H9 (cell line): ENCODE results near the gene PPP1R7. TPM values are rescaled to one million over a fixed set of nuclear protein-coding genes. Genes with fewer than 3 reads are reported as not detected.
A peak's percentile ranks its signal among the peaks of the same experiment; 100 is the strongest.

Source experiments
- DNase-seq: peaks from one replicate; pipeline ENCODE4 v3.0.0-alpha.2; 2017
- H2AFZ ChIP-seq: one replicate; pipeline ENCODE4 v1.6.1; 2013; ENCODE audit warnings: mild to moderate bottlenecking, low read length, control low read depth, moderate library complexity
- H2AK5ac ChIP-seq: 2 replicates; pipeline ENCODE4 v1.6.1; 2013; ENCODE audit warnings: low read length, control low read depth, mixed read lengths; ENCODE audit not compliant: insufficient read length
- H2BK120ac ChIP-seq: one replicate; pipeline ENCODE4 v1.6.1; 2013; ENCODE audit warnings: low read depth, mild to moderate bottlenecking, low read length, control low read depth, inconsistent platforms; ENCODE audit not compliant: poor library complexity, severe bottlenecking
- H2BK12ac ChIP-seq: 2 replicates; pipeline ENCODE4 v1.6.1; 2013; ENCODE audit warnings: low read length, control low read depth, mixed read lengths, low read depth; ENCODE audit not compliant: insufficient read length
- H2BK15ac ChIP-seq: 2 replicates; pipeline ENCODE4 v1.6.1; 2013; ENCODE audit warnings: low read depth, low read length, control low read depth
- H2BK20ac ChIP-seq: one replicate; pipeline ENCODE4 v1.6.1; 2013; ENCODE audit warnings: low read depth, mild to moderate bottlenecking, low read length, control low read depth, inconsistent platforms; ENCODE audit not compliant: poor library complexity, severe bottlenecking
- H2BK5ac ChIP-seq: 2 replicates; pipeline ENCODE4 v1.6.1; 2013; ENCODE audit warnings: low read length, control low read depth, mixed read lengths; ENCODE audit not compliant: insufficient read length
- H3K14ac ChIP-seq: 2 replicates; pipeline ENCODE4 v1.6.1; 2013; ENCODE audit warnings: low read length, control low read depth; ENCODE audit not compliant: insufficient read depth
- H3K18ac ChIP-seq: 2 replicates; pipeline ENCODE4 v1.6.1; 2013; ENCODE audit warnings: low read depth, mild to moderate bottlenecking, mixed read lengths, low read length, control low read depth; ENCODE audit not compliant: insufficient read length
- H3K23ac ChIP-seq: 2 replicates; pipeline ENCODE4 v1.6.1; 2013; ENCODE audit warnings: low read length, control low read depth, mixed read lengths, low read depth; ENCODE audit not compliant: insufficient read length
- H3K23me2 ChIP-seq: 2 replicates; pipeline ENCODE4 v1.6.1; 2013; ENCODE audit warnings: low read depth, mild to moderate bottlenecking, mixed read lengths, low read length, control low read depth; ENCODE audit not compliant: insufficient read length, poor library complexity, severe bottlenecking
- H3K27ac ChIP-seq: 2 replicates; pipeline ENCODE4 v1.5.1; 2013; ENCODE audit warnings: low read length, control low read depth, mixed read lengths, low read depth; ENCODE audit not compliant: insufficient read length
- H3K27me3 ChIP-seq: 2 replicates; pipeline ENCODE4 v1.6.1; 2013; ENCODE audit warnings: low read length, control low read depth, inconsistent platforms; ENCODE audit not compliant: insufficient read depth
- H3K4ac ChIP-seq: 2 replicates; pipeline ENCODE4 v1.6.1; 2013; ENCODE audit warnings: low read depth, mild to moderate bottlenecking, control low read depth, inconsistent platforms, low read length, moderate library complexity
- H3K4me1 ChIP-seq: 2 replicates; pipeline ENCODE4 v1.6.1; 2013; ENCODE audit warnings: low read length, control low read depth, inconsistent platforms; ENCODE audit not compliant: insufficient read depth
- H3K4me2 ChIP-seq: 2 replicates; pipeline ENCODE4 v1.6.1; 2013; ENCODE audit warnings: low read length, control low read depth, mixed read lengths; ENCODE audit not compliant: insufficient read length, insufficient read depth
- H3K56ac ChIP-seq: 2 replicates; pipeline ENCODE4 v1.6.1; 2013; ENCODE audit warnings: low read depth, mild to moderate bottlenecking, mixed read lengths, low read length, control low read depth; ENCODE audit not compliant: insufficient read length
- H3K79me1 ChIP-seq: 2 replicates; pipeline ENCODE4 v1.6.1; 2013; ENCODE audit warnings: low read depth, mild to moderate bottlenecking, moderate library complexity, low read length, control low read depth, inconsistent platforms; ENCODE audit not compliant: insufficient read depth, poor library complexity, severe bottlenecking
- H3K79me2 ChIP-seq: 2 replicates; pipeline ENCODE4 v1.6.1; 2013; ENCODE audit warnings: low read length, control low read depth, inconsistent platforms; ENCODE audit not compliant: insufficient read depth
- H3K9ac ChIP-seq: 2 replicates; pipeline ENCODE4 v1.6.1; 2013; ENCODE audit warnings: low read length, control low read depth, mixed read lengths; ENCODE audit not compliant: insufficient read length; ENCODE audit errors: extremely low read depth
- H3K9me3 ChIP-seq: one replicate; pipeline ENCODE4 v1.6.1; 2013; ENCODE audit warnings: low read depth, low read length, inconsistent platforms; ENCODE audit not compliant: control insufficient read depth
- H3T11ph ChIP-seq: one replicate; pipeline ENCODE4 v1.6.1; 2013; ENCODE audit warnings: mild to moderate bottlenecking, low read length, control low read depth, inconsistent platforms
- H4K20me1 ChIP-seq: one replicate; pipeline ENCODE4 v1.6.1; 2013; ENCODE audit not compliant: control insufficient read depth, insufficient read length, insufficient read depth
- H4K5ac ChIP-seq: 2 replicates; pipeline ENCODE4 v1.6.1; 2013; ENCODE audit warnings: low read depth, mild to moderate bottlenecking, mixed read lengths, low read length, control low read depth; ENCODE audit not compliant: insufficient read length
- H4K8ac ChIP-seq: replicated peaks from 2 replicates; pipeline ENCODE4 v1.6.1; 2013; ENCODE audit warnings: low read length, control low read depth, mixed read lengths, low read depth; ENCODE audit not compliant: insufficient read length
- H4K91ac ChIP-seq: 2 replicates; pipeline ENCODE4 v1.6.1; 2013; ENCODE audit warnings: low read depth, mild to moderate bottlenecking, moderate library complexity, mixed read lengths, low read length, control low read depth; ENCODE audit not compliant: insufficient read length
- H3K27ac Mint-ChIP-seq, 3 experiments: 2 replicates in 2 of 3; 3 replicates in 1 of 3; pipeline ENCODE4 v1.8.0; 2020 to 2021; ENCODE audit warnings: mixed read lengths in 3 of 3, mild to moderate bottlenecking in 1 of 3, moderate library complexity in 1 of 3
- H3K27me3 Mint-ChIP-seq: 2 replicates; pipeline ENCODE4 v1.8.0; 2021; ENCODE audit warnings: low read depth, mild to moderate bottlenecking, moderate library complexity, mixed read lengths
- H3K36me3 Mint-ChIP-seq, 3 experiments: 2 replicates in 2 of 3; 3 replicates in 1 of 3; pipeline ENCODE4 v1.8.0; 2020 to 2021; ENCODE audit warnings: low read depth in 3 of 3, mixed read lengths in 3 of 3; ENCODE audit not compliant: insufficient read depth in 1 of 3
- H3K4me1 Mint-ChIP-seq, 2 experiments: 2 replicates each; pipeline ENCODE4 v1.8.0; 2020; ENCODE audit warnings: mixed read lengths in 2 of 2
- H3K4me3 Mint-ChIP-seq, 2 experiments: 2 replicates in 1 of 2; 3 replicates in 1 of 2; pipeline ENCODE4 v1.8.0; 2020 to 2021; ENCODE audit warnings: mild to moderate bottlenecking in 2 of 2, mixed read lengths in 2 of 2, moderate library complexity in 1 of 2
- H3K9me3 Mint-ChIP-seq, 2 experiments: 2 replicates in 1 of 2; 3 replicates in 1 of 2; pipeline ENCODE4 v1.8.0; 2020; ENCODE audit warnings: mild to moderate bottlenecking in 2 of 2, mixed read lengths in 2 of 2, moderate library complexity in 1 of 2
- CTCF ChIP-seq: fragments of 200-600 bp; sonication (generic); conservative IDR thresholded peaks from 3 replicates; pipeline ENCODE4 v1.8.0; 2021; ENCODE audit warnings: antibody characterized with exemption, mild to moderate bottlenecking
- WGBS: extraction: QIAGEN DNeasy Blood & Tissue Kit; methylation state at CpG from one replicate; pipeline ENCODE4 v1.1.7; 2013; ENCODE audit warnings: missing lambda C conversion rate, low lambda C conversion rate, mixed read lengths; ENCODE audit not compliant: insufficient read length; ENCODE audit errors: extremely low coverage; 5-methylcytosine and 5-hydroxymethylcytosine counted together
- total RNA-seq: library from RNA; stranded (reverse); gene quantifications from 2 replicates; pipeline ENCODE4 v1.2.1, GENCODE V29; 2021

Gene PPP1R7
- total RNA-seq, 1 experiment from 2014 or later = 60.2 TPM

DNA sequence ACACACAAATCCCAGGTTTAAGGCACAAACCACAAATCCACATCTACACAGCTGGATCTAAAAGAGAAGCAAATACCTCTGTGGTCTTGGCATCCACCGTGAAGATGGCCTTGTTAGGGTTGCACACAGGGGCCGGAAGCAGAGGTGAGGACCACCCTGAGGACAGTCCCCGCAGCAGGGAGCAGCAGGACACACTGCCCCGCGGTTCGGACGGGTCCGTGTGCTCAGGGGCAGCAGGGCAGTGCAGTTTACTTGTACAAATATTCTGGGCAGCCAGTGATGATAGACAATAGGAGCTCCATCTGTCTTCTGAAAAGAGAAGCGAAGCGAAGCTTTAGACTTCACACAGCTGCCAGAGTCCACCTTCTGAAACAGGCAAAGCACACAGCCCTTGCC lies 9.8 kb upstream of the PPP1R7 start:
- Histone ChIP-seq H4K5ac (no peak overlapping the region), H2BK15ac (no peak overlapping the region), H2BK20ac (no peak overlapping the region), H3K18ac (no peak overlapping the region), H3K9ac (no peak overlapping the region), H3K27ac (no peak overlapping the region), H4K20me1 (no peaks in the 10 kb centered on the region), H3K79me1 (no peaks in the 10 kb centered on the region), H2BK12ac (no peak overlapping the region), H4K91ac (no peak overlapping the region), H3K14ac (no peak overlapping the region), H4K8ac (no peak overlapping the region), H3K9me3 (no peaks in the 10 kb centered on the region), H3K56ac (no peak overlapping the region), H3K27me3 (no peaks in the 10 kb centered on the region), H2AFZ (no peak overlapping the region), H3K4me1 (no peaks in the 10 kb centered on the region), H3K79me2 (no peaks in the 10 kb centered on the region), H2BK120ac (no peak overlapping the region), H3K4ac (no peak overlapping the region), H3T11ph (no peak overlapping the region), H3K23me2 (no peaks in the 10 kb centered on the region), H2BK5ac (no peak overlapping the region), H2AK5ac (no peak overlapping the region), H3K23ac (no peak overlapping the region), H3K4me2 (no peak overlapping the region)
- Mint-ChIP-seq H3K9me3 (no peaks in the 10 kb centered on the region), H3K4me1 (no peaks in the 10 kb centered on the region), H3K27ac (peak overlapping the region in 2 of 3 experiments; percentile 59 to 76; a peak in 3 of 7 replicates), H3K4me3 (no peak overlapping the region), H3K27me3 (no peaks in the 10 kb centered on the region), H3K36me3 (peaks cover 12 to 66% (median 57%) of the 10 kb centered on the region in 3 experiments; a peak in 6 of 7 replicates)
- TF ChIP-seq CTCF = no peak
- no peak for DNase-seq
- WGBS = no CpG with 5 or more reads among the region's 10 CpGs
